Caco-2 (cell line): Measurements from ENCODE around the gene IL31. TPM values are rescaled to one million over a fixed set of nuclear protein-coding genes. Genes with fewer than 3 reads are reported as not detected.
A peak's percentile ranks its signal among the peaks of the same experiment; 100 is the strongest.
"Not testable (repeated sequence)": the region's sequence is repeated elsewhere in the genome, so short reads cannot be mapped to it uniquely, and the experiment has no call there.

Experiments
- BruUV-seq: library from RNA; stranded (reverse); fragments of 400-500 nt; replicated peaks from 2 replicates; lab custom pipeline; 2021; lab: Mats Ljungman, UMichigan
- CTCF ChIA-PET: fragments of 300-600 bp; sonication (Branson Sonifier 250); formaldehyde crosslinking; loops from one replicate; lab custom pipeline; 2022; ENCODE audit warnings: antibody characterized with exemption; lab: Charles Lee
- POLR2A ChIA-PET: fragments of 300-600 bp; sonication (Branson Sonifier 250); formaldehyde crosslinking; loops from one replicate; lab custom pipeline; 2022; ENCODE audit warnings: antibody characterized with exemption; lab: Charles Lee
- DNase-seq, 2 experiments: peaks; one replicate each; pipeline versions ENCODE4 v3.0.0 to v3.0.0-alpha.2; 2020 to 2022
- H3K27me3 ChIP-seq: replicated peaks from 2 replicates; pipeline ENCODE4 v1.6.0; 2011; ENCODE audit warnings: low read length; ENCODE audit not compliant: control insufficient read depth, insufficient read depth
- H3K36me3 ChIP-seq: 2 replicates; pipeline ENCODE4 v1.5.1; 2011; ENCODE audit warnings: low read length; ENCODE audit not compliant: control insufficient read depth, insufficient read depth
- H3K4me1 ChIP-seq: fragments of 250-450 bp; sonication (Bioruptor Pico); 2 replicates; pipeline ENCODE4 v1.5.1; 2020; ENCODE audit warnings: mild to moderate bottlenecking
- H3K4me3 ChIP-seq: 2 replicates; pipeline ENCODE4 v1.5.1; 2011; ENCODE audit warnings: low read depth, mild to moderate bottlenecking, control low read depth, low read length
- H3K9me3 ChIP-seq: fragments of 250-450 bp; sonication (Bioruptor Pico); 2 replicates; pipeline ENCODE4 v1.5.1; 2020; ENCODE audit warnings: mild to moderate bottlenecking, moderate library complexity
- H3K27ac Mint-ChIP-seq: one replicate; pipeline ENCODE4 v1.8.0; 2022; ENCODE audit warnings: mixed read lengths; ENCODE audit not compliant: unreplicated experiment
- H3K27me3 Mint-ChIP-seq: one replicate; pipeline ENCODE4 v1.8.0; 2022; ENCODE audit warnings: mixed read lengths; ENCODE audit not compliant: insufficient read depth, unreplicated experiment
- H3K36me3 Mint-ChIP-seq: one replicate; pipeline ENCODE4 v1.8.0; 2022; ENCODE audit warnings: mild to moderate bottlenecking, mixed read lengths; ENCODE audit not compliant: insufficient read depth, unreplicated experiment
- H3K4me1 Mint-ChIP-seq: one replicate; pipeline ENCODE4 v1.8.0; 2022; ENCODE audit warnings: low read depth, mixed read lengths; ENCODE audit not compliant: unreplicated experiment
- H3K4me3 Mint-ChIP-seq: one replicate; pipeline ENCODE4 v1.8.0; 2022; ENCODE audit warnings: mild to moderate bottlenecking, moderate library complexity, mixed read lengths; ENCODE audit not compliant: unreplicated experiment
- H3K9me3 Mint-ChIP-seq: one replicate; pipeline ENCODE4 v1.8.0; 2022; ENCODE audit warnings: mixed read lengths; ENCODE audit not compliant: unreplicated experiment
- CTCF ChIP-seq, 2 experiments: fragments of 200-600 bp in 1 of 2; IDR thresholded peaks; 1 replicate in 1 of 2; 2 replicates in 1 of 2; pipeline versions ENCODE4 v1.5.1 to v1.8.0; 2011 to 2022; ENCODE audit warnings: antibody characterized with exemption in 1 of 2, control low read depth in 1 of 2, inconsistent platforms in 1 of 2, low read depth in 1 of 2, low read length in 1 of 2, mild to moderate bottlenecking in 1 of 2, moderate library complexity in 1 of 2; ENCODE audit not compliant: insufficient read depth in 1 of 2, severe bottlenecking in 1 of 2, unreplicated experiment in 1 of 2
- intact Hi-C: fragments of 100-400 bp; cut with micrococcal nuclease; formaldehyde crosslinking; loops from one replicate; pipeline ENCODE4 v1.10.0; 2022; ENCODE audit not compliant: unreplicated experiment
- total RNA-seq: library from RNA; stranded (reverse); gene quantifications from 2 replicates; pipeline ENCODE4 v1.2.3, GENCODE V29; 2022

The IL31 gene
- total RNA-seq, 1 experiment from 2014 or later, result not detected

GRCh38 chr12:122204167-122205052, 30.4 kb upstream of the IL31 start:
- H3K27ac Mint-ChIP-seq, result peak overlapping the region; percentile 42
- H3K9me3 Mint-ChIP-seq, result no peaks in the 10 kb centered on the region
- peak overlapping the region; percentile 64 for H3K4me3 Mint-ChIP-seq
- Histone ChIP-seq H3K9me3 (no peaks in the 10 kb centered on the region), H3K36me3 (no peaks in the 10 kb centered on the region; the same call in 1 of the 2 replicates), H3K27me3 (no peaks in the 10 kb centered on the region), H3K4me1 (peaks cover 9% of the 10 kb centered on the region; the same call in 1 of the 2 replicates), H3K4me3 (peak overlapping the region; percentile 67)
- peaks cover 51% of the 10 kb centered on the region for H3K36me3 Mint-ChIP-seq
- ChIA-PET POLR2A (interaction anchor here (0.6 kb wide), 4 partner anchors 19 to 738 kb away, joined by 3 to 6 read pairs (median 3); partner anchors contain the start of gene LRRC43), CTCF (interaction anchor here (1.0 to 1.1 kb wide), 2 partner anchors 14 to 150 kb away, joined by 5 read pairs; no protein-coding TSS in a partner anchor)
- intact Hi-C loops, result no loop called here
- H3K4me1 Mint-ChIP-seq, result peaks cover 7% of the 10 kb centered on the region
- no peak for TF ChIP-seq CTCF (IDR thresholded peaks at IDR 0.05; ENCODE audit: insufficient read depth in 1 of 2, low read depth in 1 of 2, low read length in 1 of 2, severe bottlenecking in 1 of 2, unreplicated experiment in 1 of 2)
- H3K27me3 Mint-ChIP-seq, result no peaks in the 10 kb centered on the region
- no TSS peak for BruUV-seq
- DNase-seq, result no peak

GRCh38 chr12:122203301-122204166, 29.5 kb upstream of the IL31 start, which contains the start of gene B3GNT4:
B3GNT4 (plus strand) TSS chr12:122203709; CDS start chr12:122204619, 910 bp downstream.
- H3K4me3 ChIP-seq, result peak within 1 kb of the TSS; percentile 67
- no TSS peak for BruUV-seq
- peaks cover 42% of the 10 kb centered on the region for H3K36me3 Mint-ChIP-seq
- TF ChIP-seq CTCF (IDR thresholded peaks at IDR 0.05; ENCODE audit: insufficient read depth in 1 of 2, low read depth in 1 of 2, low read length in 1 of 2, severe bottlenecking in 1 of 2, unreplicated experiment in 1 of 2), result no peak
- peak; percentile 81 to 82 for DNase-seq
- peaks cover 9% of the 10 kb centered on the region; the same call in 1 of the 2 replicates for H3K4me1 ChIP-seq
- ChIA-PET CTCF (interaction anchor here (0.5 to 1.2 kb wide), 4 partner anchors 10 to 140 kb away, joined by 3 to 6 read pairs (median 4); no protein-coding TSS in a partner anchor), POLR2A (interaction anchor here (0.6 to 0.9 kb wide), 6 partner anchors 12 to 105 kb away, joined by 3 to 7 read pairs (median 3); partner anchors contain the start of gene LRRC43)
- peak within 1 kb of the TSS; percentile 64 for H3K4me3 Mint-ChIP-seq
- peaks cover 7% of the 10 kb centered on the region for H3K4me1 Mint-ChIP-seq
- H3K9me3 ChIP-seq, result no peaks in the 10 kb centered on the region
- no peaks in the 10 kb centered on the region for H3K27me3 ChIP-seq
- H3K9me3 Mint-ChIP-seq, result no peaks in the 10 kb centered on the region
- intact Hi-C loops, result loop anchor here (2.0 kb wide), 1 partner anchor 19 kb away; no protein-coding TSS in a partner anchor
- peak within 1 kb of the TSS; percentile 42 for H3K27ac Mint-ChIP-seq
- H3K27me3 Mint-ChIP-seq, result no peaks in the 10 kb centered on the region
- H3K36me3 ChIP-seq, result no peaks in the 10 kb centered on the region; the same call in 1 of the 2 replicates

- not testable (repeated sequence) for H3K4me1 ChIP-seq, H3K27ac Mint-ChIP-seq, H3K4me1 Mint-ChIP-seq, H3K9me3 Mint-ChIP-seq, H3K36me3 ChIP-seq, BruUV-seq, H3K9me3 ChIP-seq, H3K27me3 ChIP-seq, H3K27me3 Mint-ChIP-seq, DNase-seq
- POLR2A ChIA-PET, result interaction anchor here (0.9 kb wide), 1 partner anchor 23 kb away, joined by 3 read pairs; no protein-coding TSS in a partner anchor
- H3K36me3 Mint-ChIP-seq, result peaks cover 35% of the 10 kb centered on the region
- H3K4me3 Mint-ChIP-seq, result peak overlapping the region; percentile 64
- intact Hi-C loops, result loop anchor here (2.0 kb wide), 1 partner anchor 20 kb away; no protein-coding TSS in a partner anchor
- CTCF ChIA-PET, result interaction anchor here (1.2 kb wide), 1 partner anchor 140 kb away, joined by 6 read pairs; no protein-coding TSS in a partner anchor
- H3K4me3 ChIP-seq, result peak overlapping the region; percentile 67
These were observed 28.8 kb upstream of the IL31 start for GRCh38 chr12:122202811-122203210.
